Measurements from ENCODE around the gene TGFBI. TPM values are rescaled to one million over a fixed set of nuclear protein-coding genes. Genes with fewer than 3 reads are reported as not detected.
"Not testable (repeated sequence)": the region's sequence is repeated elsewhere in the genome, so short reads cannot be mapped to it uniquely, and the experiment has no call there.

Gene TGFBI
- total RNA-seq, 1 donor from 2014 or later: 758 TPM

- not testable (repeated sequence) for DNase-seq (ENCODE audit: low read depth)
Measured at GRCh38 chr5:136045026-136045425, 16.2 kb downstream of the TGFBI start.

- DNase-seq (ENCODE audit: low read depth): no peak
Measured at GRCh38 chr5:136046246-136046645, 17.5 kb downstream of the TGFBI start.

DNA sequence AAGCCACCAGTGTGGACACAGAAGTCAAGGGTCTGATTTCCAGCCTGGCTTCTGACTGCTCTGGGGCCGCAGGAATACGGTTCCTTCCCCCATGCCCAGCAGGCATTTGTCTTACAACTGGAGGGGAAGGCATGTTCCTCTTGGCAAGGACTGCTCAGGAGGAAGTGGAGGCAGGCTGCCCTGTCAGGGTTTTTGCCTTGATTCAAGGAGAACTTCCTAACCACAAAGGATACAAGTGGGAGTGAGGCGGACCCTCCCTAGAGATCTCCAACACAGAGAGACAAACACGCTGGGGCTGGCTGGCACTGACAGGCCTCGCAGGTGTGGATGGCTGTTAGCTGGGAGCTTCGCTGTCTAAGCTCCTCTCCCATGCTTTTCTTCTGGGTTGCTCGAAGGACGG, 19.1 kb downstream of the TGFBI start:
- DNase-seq (ENCODE audit: low read depth): no peak

- no peak for DNase-seq (ENCODE audit: low read depth)
Measured at GRCh38 chr5:136048966-136049365, 20.2 kb downstream of the TGFBI start.

DNA sequence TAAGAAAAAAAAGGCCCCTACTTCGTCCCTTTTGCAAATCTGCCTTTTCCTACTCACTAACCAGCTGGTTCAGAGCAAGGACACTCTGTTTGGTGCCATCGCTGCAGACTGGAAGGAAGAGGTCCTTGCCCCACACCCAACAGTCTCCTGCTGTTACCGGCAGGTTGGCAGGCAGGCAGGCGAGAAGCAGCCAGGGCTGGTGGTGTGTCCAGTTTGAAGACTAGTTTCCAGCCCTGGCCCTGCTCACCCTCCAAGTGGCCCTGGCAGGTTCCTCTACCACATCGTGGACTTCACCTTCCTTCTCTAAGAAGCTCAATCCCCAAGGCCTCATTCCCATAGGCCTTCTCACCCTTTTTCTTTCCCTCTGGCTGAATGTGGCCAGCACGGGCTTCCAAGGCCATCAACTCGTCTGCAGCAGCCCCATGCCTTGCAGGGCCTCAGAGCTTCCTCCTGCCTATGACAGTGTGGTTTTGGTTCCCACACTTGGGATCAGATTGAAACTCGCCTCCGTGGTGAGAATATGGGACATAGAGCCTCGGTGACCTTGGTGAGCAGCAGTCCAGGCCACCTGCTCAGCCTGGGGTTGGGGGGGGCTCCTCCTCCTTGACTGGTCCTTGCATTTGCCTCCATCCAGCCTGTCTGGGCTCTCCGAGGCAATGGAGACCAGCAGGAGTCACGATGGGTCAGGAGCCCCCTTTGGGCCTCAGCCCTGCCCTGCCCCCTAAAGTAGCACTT, 22.9 kb downstream of the TGFBI start:
- DNase-seq (ENCODE audit: low read depth): peak; percentile 83

DNA sequence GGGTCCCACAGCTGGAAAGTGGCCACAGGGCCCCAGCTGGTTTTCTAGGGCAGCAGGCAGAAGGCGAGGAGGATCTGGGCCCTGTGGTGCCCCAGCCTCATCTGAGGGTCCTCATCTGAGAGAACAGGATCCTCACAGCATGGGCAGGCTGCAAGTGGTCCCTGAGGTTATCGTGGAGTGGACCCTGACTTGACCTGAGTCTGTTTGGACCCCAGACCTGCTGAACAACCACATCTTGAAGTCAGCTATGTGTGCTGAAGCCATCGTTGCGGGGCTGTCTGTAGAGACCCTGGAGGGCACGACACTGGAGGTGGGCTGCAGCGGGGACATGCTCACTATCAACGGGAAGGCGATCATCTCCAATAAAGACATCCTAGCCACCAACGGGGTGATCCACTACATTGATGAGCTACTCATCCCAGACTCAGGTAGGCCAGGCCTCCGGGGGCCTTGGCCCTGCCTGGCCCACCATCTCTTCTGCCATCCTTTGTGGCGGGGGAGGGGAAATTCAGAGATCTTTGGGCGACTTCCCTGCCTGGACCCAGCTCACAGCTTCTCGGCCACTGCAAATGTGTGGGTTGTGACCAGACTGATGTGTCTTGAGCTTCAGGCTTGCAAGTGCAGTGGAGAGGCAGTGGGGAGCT, 24.0 kb downstream of the TGFBI start:
- DNase-seq (ENCODE audit: low read depth): no peak

GRCh38 chr5:136053336-136054141, 24.8 kb downstream of the TGFBI start:
- peak; percentile 88 for DNase-seq (ENCODE audit: low read depth)

DNA sequence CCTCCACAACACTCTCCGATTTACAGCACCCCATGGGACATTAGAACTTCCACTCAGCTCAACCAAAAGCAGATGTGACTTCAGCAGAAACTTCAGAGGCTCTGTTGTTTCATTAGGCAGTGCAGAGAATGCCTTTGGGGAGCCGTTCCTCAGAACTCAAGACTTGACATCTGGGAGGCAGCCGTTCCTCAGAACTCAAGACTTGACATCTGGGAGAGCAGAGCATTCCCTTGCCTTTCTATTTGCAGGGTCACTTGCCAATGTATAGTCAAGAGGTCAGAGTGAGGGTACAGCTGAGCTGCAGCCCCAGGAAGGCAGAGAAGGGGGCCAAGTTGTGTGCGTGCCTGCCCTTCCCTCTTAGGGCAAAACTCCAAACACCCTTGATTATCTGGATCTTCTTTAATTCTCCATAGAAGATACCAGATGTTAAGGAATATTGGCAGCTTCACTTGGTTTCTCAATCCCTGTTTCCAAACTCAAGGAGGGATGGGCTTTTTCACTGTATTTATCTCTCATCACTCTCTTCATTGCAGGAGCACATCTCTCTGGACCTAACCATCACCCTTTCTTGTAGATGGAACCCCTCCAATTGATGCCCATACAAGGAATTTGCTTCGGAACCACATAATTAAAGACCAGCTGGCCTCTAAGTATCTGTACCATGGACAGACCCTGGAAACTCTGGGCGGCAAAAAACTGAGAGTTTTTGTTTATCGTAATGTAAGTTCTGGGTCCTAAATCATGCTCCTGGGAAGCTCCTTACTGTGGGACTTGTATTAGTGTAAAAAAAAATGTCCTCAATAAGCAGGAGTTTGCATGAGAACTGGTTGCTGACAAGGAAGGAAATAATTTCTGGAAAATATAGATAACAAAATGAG, 25.6 kb downstream of the TGFBI start:
- peak; percentile 22 for DNase-seq (ENCODE audit: low read depth)

- no peak for DNase-seq (ENCODE audit: low read depth)
Measured at GRCh38 chr5:136055612-136056309, 27.0 kb downstream of the TGFBI start.

GRCh38 chr5:136056336-136056735, 27.5 kb downstream of the TGFBI start:
- no peak for DNase-seq (ENCODE audit: low read depth)

DNA sequence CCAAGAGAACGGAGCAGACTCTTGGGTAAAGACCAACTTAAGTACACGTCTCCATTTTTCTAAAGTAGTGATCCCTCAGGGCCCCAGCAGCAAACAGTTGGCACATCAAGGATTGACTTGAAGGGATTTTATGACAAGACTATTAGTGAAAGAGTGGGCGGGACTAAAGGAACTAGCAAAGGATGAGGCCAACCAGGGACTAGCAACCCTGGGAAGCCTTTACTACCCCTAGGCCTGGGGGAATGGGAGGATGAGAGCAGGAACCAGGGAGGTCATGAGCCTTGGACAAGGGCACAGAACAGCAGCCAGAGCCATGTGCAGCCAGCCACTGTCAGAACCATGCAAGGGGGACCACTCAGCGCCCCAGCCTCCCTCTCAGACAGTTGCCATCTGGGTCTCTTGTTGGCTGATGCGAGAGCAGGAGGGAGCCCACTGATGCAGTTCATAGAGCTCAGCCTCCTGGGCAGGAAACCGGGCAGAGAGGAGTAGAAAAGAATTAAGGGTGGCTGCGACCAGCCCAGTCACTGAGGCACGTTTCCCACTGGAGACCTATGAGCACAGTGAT, 28.1 kb downstream of the TGFBI start:
- no peak for DNase-seq (ENCODE audit: low read depth)

- DNase-seq (ENCODE audit: low read depth): peak; percentile 20
Measured at GRCh38 chr5:136057401-136058038, 28.7 kb downstream of the TGFBI start.

DNA sequence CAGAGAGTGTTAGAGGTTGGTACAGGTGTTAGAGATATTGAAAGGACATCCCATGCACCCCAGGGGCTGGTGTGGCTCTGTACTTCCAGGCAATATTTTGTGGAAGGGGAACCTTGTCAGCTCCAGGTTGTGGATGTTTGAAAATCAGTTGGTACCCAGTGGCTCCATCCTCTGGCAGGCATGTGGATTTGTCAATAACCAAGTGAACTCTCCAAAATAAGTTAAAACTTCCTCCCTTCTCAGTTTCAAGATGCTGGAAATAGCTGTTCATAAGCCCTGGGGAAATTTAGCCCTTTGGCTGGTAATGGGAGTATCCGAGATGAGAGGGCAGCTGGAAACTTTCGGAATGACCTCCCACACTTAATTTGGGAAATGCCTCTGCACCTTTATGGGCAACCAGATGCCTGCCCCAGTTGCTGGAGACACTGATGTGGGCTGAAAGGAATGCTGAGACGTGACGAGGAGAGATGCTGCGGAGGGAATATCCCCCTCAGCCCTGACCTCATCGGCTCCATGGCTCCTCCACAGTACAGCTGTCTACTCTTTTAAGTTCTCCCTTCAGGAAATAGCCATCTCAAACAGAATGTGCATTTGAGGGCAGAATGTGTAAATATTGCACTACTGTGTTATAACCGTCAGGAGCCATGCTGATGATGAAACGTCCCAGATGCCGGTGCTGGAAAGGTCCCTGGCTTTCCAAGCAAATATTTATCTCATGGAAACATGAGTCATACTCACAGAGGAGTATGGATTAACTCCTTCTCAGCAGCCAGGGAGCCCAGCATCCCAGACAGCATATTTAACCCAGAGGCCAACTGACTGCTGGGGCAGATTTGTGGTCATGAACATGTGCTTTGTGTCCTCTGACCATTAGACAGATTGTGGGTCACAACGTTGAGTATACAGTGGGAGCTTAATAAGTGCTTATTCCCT, 29.5 kb downstream of the TGFBI start:
- peak; percentile 99 for DNase-seq (ENCODE audit: low read depth)

DNA sequence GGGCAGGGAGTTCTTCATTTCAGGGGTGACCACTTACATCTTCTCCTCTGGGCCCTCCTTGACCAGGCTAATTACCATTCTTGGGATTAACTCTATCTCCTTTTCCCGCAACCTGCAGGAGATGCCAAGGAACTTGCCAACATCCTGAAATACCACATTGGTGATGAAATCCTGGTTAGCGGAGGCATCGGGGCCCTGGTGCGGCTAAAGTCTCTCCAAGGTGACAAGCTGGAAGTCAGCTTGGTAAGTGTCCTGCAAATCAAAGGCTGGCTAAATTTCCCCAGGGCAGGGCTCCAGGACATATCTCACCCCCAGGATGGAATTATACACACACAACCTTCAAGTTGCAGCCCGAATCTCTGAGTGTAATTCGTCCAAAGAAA, 30.2 kb downstream of the TGFBI start:
- DNase-seq (ENCODE audit: low read depth): no peak

DNA sequence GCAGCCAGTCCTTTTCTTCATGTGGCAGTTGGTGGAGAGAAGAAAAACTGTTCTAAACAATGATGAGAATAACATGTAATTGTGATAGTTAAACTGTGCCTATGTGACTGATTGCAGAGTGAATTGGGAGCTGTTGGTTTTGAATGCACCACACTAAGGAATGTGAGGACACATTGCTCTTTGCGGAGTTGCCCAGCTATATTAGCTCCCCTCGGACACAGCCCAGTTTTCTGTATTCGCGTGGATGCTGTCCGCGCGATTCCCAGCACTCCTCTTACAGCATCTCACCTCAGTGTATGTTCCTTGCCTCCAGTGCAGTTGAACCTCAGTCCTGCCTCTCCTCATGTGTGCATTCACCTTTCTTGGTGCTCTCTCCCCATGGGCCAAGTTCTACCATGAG, 32.2 kb downstream of the TGFBI start:
- no peak for DNase-seq (ENCODE audit: low read depth)

- DNase-seq (ENCODE audit: low read depth): no peak
Measured at GRCh38 chr5:136061630-136062365, 33.0 kb downstream of the TGFBI start.

- DNase-seq (ENCODE audit: low read depth): peak; percentile 52
Measured at GRCh38 chr5:136062366-136063274, 33.8 kb downstream of the TGFBI start.

Data from myocyte (in vitro differentiated cells).